Activated CD8-positive, alpha-beta memory T cell treated with anti-CD3 and anti-CD28 coated beads for 24 hours (primary cell): ENCODE measurements around the gene EVC2.
"Not testable (repeated sequence)": the region's sequence is repeated elsewhere in the genome, so short reads cannot be mapped to it uniquely, and the experiment has no call there.

Experiments used
- DNase-seq: peaks from one replicate; pipeline ENCODE4 v3.0.0-alpha.2; 2020

The EVC2 gene

DNA sequence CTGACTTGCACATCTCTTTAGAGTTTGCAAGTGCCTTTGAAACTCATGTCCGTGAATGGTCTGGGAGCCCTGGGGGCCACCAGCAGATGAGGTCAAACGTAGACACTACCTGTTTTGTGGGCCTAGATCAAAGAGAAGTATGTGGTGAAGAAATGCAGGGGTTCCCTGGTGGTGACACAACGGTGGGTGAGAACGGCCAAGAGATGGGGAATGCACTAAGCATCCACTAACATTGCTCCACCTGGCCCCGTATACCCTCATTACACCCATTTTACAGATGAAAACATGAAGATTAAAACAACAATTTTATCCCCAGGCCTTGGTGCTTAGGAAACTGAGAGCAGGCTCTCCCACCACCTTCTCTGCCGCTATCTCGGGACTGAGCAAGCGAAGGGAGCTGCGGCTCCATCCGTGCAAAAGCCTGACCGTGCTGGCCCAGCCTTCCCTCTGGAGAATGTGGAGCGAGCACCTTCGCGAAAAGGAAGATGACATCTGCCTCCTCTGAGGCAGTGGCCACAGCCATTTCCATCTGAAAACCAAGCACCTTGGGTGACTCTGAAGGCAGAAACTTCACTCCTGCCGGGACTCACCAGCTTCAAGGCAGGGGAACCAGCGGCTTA, 91.9 kb downstream of the EVC2 start:
- DNase-seq: no peak

DNA sequence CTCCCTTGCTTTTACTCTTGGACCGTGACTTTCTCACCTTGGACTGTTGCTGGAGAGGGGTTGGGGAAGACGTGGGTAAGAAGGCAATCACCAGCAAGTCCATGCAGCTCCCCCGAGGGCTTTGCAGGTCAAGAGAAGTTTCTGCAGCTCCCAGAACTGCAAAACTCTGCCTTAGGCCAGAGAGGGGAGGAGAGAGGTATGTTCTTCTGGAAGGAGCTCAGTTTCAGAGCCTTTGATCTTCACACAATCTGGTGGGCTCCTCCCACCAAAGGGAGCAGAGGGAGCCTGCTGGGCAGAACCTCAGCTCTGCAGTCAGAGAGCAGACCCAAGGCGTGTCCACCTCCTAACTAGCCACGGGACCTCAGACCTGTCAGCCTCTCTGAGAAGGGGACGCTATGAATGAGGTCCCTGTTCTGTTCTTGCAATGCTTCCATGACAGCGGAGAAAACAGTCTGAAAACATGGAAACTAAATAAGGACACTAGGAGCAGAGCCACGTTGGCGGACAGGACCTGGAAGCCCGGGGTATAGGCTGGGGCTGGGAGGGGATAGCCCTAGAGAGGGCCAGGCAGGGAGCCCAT, 92.8 kb downstream of the EVC2 start:
- no peak for DNase-seq

DNA sequence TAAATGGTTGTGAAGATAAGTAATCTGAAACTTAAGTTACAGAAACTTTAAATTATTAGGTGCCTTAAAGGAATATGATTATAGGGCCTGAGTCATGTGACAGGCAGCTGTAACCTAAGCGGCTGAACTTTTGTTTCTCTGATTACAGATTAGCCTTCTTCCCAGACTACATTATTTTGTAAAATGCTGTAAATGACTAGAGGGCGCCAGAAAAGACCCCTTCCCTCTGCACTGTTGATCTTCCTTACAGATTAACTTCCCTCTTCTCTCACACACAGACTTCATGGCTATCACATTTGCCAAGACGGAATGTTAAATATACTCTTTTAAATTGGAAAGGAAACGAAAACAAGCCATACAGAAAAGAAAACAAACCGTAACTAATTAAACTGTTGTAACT, 96.6 kb downstream of the EVC2 start:
- DNase-seq: no peak

DNA sequence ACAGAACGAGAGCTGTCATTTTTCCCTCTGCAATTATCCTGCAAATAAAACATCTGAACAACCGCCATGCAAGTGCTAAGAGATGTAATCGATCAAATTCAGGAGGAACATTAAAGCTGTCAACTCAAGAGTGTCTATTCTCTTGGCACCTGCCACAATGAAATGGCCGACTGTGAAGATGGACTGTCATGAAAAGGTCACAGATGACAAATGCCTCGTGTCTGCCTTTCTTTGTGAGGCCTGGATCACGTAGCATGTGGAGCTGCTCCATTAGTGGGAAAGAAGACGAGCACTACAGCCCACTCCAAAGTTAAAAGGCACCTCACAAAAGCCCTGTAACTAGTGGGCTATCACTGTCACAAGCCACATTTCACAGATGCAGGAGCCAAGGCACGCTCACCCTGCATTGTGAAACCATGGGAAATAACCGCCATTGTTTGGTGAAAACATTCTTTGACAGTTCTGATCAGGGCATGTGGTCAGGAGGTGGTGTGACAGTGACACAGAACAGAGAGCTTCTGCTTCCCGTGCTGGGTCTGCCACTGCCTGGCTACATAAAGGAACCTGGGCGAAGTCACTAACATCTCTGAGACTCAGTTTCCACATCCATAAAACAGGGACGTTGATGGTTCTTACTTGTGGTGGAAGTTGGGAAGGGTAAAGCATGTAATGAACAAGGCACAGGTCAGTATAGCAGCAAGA, 98.9 kb downstream of the EVC2 start:
- DNase-seq: no peak

DNA sequence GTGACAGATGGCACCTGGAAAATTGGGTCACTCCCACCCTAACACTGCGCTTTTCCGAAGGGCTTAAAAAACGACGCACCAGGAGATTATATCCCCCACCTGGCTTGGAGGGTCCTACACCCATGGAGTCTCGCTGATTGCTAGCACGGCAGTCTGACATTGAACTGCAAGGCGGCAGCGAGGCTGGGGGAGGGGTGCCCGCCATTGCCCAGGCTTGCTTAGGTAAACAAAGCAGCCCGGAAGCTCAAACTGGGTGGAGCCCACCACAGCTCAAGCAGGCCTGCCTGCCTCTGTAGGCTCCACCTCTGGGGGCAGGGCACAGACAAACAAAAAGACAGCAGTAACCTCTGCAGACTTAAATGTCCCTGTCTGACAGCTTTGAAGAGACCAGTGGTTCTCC, 114.5 kb downstream of the EVC2 start:
- DNase-seq: not testable (repeated sequence)

DNA sequence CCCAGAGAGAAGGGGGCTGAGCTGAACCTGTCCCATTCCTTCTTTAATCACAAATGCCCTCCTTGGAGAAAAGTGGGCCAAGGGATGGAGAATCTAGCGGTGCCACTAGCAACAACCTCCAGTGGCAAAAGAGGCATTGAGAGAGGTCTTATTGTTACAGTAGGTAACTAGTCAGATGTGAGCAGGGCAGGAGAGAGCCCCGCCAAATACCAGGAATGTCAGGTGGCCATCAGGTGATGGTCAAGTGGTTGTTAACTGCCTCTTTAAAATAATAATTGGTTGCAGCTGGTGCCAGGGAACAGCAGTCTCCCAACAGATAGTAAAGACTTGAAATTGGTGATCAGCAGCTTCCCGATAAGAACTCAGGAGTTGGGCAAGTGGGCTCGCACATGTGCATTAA, 116.1 kb downstream of the EVC2 start:
- no peak for DNase-seq

DNA sequence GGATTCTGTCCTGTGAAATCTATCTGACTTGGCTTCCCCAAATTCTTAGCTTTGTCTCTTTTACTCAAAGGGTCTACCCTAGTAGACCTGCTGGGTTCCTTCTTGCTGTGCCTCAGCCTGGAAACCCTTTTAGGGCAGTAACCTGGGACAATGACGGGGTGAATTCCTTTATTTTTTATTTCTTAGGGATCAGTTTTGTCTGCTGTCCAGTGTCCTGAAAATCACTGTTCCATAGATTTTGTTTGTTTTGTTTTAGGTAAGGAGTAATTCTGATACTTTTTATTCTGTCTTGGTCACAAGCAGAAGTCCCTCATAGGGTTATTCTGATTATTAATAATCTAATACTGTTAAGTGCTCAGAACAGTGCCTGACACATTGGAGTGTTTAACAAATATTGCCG, 118.9 kb downstream of the EVC2 start:
- no peak for DNase-seq

DNA sequence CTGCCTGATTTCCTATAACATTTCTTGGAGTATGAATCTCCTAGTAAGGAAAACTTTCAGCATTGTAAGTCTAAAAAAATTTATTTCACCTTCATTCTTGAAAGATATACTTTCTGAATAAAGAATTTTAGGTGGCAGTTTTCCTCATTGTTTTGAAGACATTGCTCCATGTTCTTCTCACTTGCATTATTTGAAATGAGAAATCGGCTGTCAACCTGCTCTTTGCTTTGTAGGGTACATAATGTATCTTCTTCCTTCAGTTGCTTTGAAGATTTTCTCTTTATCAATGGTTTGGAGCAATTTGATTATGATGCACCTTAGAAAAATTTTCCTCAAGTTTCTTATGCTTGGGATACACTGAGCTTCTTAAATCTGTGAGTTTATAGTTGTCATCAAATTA, 120.3 kb downstream of the EVC2 start:
- DNase-seq: no peak

DNA sequence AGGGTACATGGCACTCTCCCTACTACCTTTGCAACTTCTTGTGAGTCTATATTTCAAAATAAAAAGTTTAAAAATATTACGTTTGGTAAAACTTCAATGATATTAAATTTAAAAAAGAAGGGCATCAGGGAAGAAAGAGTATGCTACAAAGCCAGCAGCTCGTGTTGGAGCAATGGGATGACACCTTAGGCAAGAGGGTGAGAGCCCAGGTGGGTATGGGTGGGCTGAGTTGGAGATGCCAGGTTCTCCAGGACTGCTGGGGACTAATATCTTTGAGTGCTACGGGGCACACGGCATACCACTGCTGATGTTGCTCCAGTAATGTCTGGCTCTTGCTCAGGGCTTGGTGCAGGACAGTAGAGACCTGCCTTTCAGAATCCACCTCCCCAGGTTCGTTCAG, 132.4 kb downstream of the EVC2 start:
- DNase-seq: no peak

DNA sequence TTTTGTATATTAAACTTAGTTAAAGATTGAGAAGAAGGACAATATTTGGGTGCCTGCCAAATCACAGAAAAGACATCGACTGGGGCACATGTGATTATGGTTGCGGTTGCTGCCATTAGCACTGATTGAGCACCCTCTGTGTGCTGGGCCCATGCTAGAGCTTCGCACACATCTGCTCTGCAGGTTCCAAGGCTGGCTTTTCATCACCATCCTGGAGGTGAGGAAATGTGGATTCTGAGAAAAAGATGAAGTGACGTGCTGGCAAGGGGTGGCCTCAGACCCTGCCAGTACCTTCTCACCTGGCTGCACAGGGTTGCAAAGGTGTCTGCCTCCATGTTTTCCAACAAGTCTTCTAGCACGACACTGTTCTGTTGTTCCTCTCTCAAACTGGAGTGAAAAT, 134.0 kb downstream of the EVC2 start:
- no peak for DNase-seq

DNA sequence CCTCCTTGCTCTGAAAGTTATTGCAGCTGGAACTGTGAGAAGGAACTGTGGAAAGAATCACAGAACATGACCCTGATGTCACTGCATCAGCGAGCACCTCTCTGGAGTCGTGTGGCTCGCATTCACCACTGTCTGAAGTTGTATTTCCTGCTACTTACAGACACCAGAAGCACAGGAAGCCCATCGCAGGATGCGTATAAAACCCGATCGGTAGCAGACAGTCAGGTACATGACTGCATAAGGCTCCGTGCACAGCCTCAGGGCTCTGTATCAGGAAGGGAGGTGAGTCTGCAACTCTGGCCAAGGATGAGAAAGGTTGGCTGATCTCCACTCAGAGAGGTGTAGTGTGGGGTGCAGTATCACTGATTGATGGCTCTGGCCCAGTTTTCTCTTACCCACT, 134.4 kb downstream of the EVC2 start:
- DNase-seq: no peak

DNA sequence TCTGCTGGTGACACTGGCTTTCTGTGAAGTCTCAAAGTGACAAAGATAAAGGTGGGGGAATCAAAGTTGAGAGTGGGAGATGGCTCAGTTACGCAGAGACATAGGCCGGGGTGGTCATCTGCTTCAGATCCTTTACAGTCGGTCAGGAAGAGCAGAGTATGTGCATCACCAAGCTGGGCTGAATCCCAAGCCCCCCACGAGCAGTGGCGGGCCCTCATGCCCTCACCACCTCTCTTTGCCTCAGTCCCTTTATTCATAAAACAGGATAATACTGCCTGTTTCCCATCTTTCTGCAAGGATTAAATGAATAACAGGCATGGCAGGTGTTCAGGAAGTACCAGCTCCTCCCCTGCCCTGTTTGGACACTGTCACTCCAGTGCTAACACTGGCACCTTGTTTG, 135.6 kb downstream of the EVC2 start:
- no peak for DNase-seq

DNA sequence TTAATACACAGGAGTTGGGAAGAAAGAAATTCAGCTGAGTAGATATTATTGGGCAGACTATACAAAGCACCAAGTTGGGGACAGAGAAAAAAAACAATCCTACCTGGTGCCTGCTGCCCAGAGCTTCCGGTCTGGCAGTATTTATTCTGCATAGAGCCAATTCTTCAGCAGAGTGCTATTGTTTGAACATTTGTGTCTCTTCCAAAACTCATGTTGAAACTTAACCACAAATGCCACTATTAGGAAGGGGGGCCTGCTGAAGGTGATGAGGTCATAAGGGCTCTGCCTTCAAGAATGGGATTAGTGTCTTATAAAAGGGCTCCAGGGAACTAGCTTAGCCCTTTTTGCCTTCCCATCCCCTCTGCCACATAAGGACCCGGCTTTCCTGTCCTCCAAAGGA, 136.2 kb downstream of the EVC2 start:
- no peak for DNase-seq

DNA sequence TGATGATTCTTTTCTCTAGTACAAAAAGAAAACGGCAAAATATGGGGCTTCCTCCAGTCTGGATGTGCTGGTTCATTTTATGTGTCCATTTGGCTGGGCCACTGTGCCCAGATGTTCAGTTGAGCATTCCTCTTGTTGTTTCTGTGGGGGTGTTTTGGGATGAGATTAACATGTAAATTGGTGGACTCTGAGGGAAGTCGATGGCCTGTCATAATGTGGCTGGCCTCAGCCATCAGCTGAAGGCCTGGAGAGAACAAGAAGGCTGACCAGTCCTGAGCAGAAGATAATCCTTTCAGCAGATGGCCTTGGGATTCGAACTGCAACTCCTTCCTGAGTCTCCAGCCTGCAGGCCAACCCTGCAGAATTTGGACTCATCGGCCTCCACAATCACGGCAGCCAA, 136.7 kb downstream of the EVC2 start:
- DNase-seq: no peak

DNA sequence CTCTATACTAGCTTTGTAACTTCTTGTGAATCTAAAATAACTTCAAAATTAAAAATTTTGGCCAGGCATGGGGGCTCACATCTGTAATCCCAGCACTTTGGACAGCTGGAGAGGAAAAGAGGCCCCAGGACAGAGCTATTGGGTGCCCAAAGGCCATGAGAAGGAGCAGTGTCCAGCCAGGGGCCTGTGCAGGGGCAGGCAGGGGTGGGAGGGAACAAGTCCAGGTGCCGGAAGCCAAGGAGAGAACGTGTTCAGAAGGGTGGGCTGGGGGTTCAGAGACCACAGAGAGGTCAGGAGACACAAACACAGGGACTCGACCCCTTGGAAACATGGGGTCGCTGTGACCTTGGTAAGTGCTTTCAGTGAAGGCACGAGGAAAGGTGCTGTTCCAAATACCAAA, 138.9 kb downstream of the EVC2 start:
- DNase-seq: no peak

DNA sequence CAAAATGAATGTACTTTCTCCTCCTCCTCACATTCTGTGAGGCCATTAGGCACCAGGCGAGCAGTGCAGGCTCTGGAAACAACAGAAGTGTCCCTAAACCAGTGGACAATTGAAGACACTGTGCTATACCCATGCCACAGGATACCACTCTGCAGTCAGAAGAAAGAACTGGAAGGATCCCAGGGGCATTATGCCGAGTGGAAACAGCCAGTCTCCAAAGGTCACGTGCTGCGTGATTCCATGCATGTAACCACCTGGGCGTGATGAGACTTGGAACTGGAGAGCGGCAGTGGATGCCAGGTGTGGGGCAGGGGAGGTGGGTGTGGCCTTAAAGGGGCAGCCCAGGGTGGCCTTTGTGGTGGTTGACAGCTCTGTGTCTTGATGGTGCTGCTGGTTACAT, 139.4 kb downstream of the EVC2 start:
- no peak for DNase-seq

DNA sequence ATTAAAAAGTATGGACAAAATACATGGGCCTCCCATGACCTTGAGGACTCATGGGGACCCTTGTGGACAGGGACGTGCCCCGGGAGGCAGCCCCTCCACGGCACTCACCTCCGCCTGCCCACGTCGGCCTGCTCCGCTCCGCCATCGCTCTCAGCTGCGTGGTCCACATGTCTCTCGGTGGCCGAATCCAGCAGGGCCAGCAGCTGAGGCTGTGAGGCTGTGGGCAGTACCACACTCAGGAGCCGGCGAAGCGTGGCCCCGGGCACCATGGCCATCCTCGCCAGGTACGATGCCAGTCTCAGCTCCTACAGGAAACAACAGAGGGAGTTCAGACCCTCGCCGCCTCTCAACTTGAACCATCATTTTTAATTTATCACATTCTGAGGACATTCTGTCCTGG, 140.0 kb downstream of the EVC2 start:
- no peak for DNase-seq

DNA sequence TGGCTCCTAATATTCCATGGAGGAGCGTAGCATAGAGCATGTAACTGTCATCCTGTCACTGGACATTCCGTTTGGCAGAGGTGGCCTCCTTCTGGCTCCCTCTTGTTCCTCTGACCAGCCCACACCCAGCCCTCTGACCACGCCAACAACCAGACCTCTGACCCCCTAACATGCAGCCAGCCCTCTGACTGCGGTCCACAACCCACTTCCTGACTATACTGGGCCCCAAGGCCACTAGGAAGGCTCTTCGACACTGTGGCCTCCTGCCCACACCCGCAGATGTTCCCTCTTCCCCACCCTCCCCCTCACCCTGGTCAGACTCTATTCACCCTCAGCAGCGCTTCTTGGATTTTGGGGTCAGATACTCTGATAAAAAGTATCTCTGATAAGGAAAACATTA, 141.4 kb downstream of the EVC2 start:
- no peak for DNase-seq

DNA sequence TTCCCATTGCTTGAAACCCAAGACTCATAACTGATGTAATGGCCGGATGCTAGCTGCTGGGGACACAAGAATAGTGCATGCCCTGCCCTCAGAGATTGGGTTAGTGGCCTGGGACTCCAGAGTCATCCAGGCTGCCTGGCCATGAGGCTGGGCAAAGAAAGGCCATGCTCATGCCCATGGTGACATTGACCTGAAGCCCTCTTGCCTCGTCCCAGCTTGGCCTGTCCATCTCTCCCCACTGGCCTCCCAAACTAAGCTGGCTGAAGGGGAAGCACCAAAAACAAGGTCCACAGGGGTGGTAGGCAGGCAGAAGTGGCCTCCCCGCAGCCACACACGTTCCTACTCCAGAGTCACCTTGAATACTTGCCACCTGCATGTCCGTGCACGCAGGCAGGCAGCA, 141.8 kb downstream of the EVC2 start:
- DNase-seq: no peak

DNA sequence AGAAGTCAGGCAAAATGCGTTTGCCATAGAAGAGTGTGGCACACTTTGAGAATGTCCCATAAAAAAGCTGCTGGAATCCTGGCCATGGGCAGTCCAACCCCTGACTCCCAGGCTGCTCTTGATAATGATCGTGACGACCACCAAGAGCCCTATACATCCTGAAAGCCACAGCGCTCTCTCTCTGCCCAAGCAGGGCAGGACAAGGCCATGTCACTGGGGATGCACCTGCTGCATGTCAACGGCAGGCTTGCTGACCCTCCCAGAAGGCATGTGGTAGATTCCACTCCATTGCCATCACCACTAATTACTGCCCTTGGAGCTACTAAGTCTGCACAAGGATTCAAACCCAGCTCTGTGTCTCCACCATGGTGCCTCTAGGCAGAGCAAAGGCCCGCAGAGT, 144.5 kb downstream of the EVC2 start:
- no peak for DNase-seq

DNA sequence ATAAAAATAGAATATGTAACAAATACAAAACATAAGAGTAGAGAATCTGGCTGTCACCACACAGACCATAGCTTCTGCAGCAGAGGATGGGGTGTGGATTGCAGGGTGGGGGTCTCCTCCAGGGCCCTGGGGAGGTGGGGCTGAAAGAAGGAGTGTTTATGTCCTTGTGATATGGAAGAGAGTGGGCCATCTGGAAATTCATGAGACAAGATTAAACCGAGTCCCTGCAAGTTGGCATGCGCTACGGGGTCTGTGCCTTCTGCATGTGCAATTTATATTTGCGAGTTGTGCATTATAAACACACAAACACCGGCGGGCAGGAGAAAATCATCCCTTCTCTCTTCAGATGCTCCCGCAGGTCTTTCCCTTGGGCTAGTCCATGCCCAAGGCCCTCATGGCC, 145.9 kb downstream of the EVC2 start:
- DNase-seq: no peak

DNA sequence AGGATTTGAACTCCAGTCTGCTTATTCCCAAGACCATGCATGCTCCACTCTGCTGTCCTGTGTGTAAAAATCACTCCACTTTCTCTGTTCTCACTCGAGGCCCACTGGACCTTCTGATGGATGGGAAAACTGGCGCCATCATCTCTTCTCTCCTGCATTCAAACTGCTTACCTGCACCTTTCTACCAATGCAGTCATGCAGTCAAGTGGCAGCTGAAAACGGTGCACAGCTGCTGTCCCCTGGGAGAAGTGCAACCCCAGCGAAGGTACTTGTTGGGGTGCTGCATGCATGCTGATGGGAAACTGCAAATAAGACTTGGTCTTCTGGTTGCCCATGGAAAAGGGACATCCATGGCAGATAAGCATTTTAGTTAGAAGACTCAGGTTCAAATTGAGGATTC, 147.1 kb downstream of the EVC2 start:
- DNase-seq: no peak

DNA sequence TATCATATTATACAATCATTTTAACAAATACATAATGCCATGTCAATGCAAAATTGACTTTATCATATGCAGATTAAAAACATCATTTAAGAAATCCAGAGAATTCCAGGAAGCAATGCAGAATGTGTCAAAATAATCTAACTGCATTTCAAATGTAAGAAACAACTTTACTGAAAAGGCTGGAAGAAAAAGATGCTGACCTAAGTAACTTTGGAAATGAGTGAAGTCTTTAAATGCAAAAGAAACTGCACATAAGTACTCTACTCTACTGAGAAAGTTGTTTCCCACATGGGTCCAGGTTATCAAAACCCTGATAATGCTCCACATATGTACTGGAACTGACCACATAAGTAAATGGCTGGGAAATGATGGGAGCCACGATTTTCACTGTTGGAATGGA, 149.9 kb downstream of the EVC2 start:
- DNase-seq: no peak

DNA sequence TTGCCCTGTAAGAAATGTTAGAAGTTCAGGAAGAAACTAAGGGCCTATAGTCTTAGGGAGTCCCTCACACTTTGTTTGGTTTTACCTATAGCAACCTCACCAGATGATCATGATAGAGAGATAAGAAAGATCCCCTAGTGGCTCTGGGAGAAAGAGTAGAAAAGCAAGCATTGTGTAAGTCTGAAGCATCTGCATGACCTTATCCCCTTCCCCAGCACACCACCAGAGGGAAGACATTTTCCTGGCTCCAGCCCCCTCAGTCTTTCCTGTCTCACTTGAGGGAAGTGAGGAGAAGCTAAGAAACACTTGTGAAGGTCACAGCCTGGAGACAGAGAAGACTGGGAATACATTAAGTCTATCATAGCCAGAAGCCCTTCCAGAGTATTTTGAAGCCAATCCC, 154.0 kb downstream of the EVC2 start:
- DNase-seq: no peak

DNA sequence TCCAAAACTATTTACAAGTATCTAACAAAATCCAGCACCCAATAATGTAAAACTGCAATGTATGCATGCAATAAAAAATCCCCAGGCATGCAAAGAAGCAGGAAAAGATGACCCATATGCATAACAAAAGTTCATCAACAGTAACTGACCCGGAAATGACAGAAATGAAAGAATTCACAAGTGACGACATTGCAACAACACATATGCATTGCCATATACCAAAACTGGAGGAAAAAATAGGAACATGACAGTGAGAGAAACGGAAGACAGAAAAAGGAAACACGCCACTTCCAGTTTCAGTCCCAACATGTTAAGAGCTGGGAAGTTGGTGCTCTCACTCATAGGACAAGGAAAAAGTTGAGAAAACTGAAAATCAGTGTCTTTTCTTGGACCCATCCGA, 154.6 kb downstream of the EVC2 start:
- no peak for DNase-seq
